Astrocyte (in vitro differentiated cells and primary cell): ENCODE measurements around the gene SFT2D1.

Experiments
- CTCF ChIP-seq: IDR thresholded peaks from 2 replicates; pipeline ENCODE4 v1.5.1; 2011; ENCODE audit warnings: low read depth, mild to moderate bottlenecking, inconsistent platforms, low read length, moderate library complexity; ENCODE audit not compliant: insufficient read depth
- EZH2 ChIP-seq: IDR thresholded peaks from 2 replicates; pipeline ENCODE4 v1.6.1; 2012; ENCODE audit warnings: mild to moderate bottlenecking, low read length, inconsistent platforms; ENCODE audit not compliant: insufficient read depth

GRCh38 chr6:166353507-166353906, 11.2 kb upstream of the SFT2D1 start:
- TF ChIP-seq CTCF (no peak), EZH2 (no peak)
